PC-9 (cell line): ENCODE data around the gene FEN1. TPM values are rescaled to one million over a fixed set of nuclear protein-coding genes. Genes with fewer than 3 reads are reported as not detected.

Source experiments
- BruUV-seq: library from RNA; stranded (reverse); fragments of 400-500 nt; replicated peaks from 2 replicates; lab custom pipeline; 2021; lab: Mats Ljungman, UMichigan
- CTCF ChIA-PET: fragments of 300-600 bp; sonication (Branson Sonifier 250); formaldehyde crosslinking; loops from one replicate; lab custom pipeline; 2022; ENCODE audit warnings: antibody characterized with exemption; lab: Charles Lee
- POLR2A ChIA-PET: fragments of 300-600 bp; sonication (Branson Sonifier 250); formaldehyde crosslinking; loops from one replicate; lab custom pipeline; 2022; ENCODE audit warnings: antibody characterized with exemption; ENCODE audit not compliant: unreplicated experiment; lab: Charles Lee
- DNase-seq, 2 experiments: peaks; one replicate each; pipeline versions ENCODE4 v3.0.0 to v3.0.0-alpha.2; 2015 to 2022; ENCODE audit warnings: mixed read lengths in 1 of 2
- H2AFZ ChIP-seq: fragments of 200-600 bp; sonication (generic); 2 replicates; pipeline ENCODE4 v1.8.1; 2017; ENCODE audit warnings: antibody characterized with exemption
- H3F3A ChIP-seq: fragments of 200-600 bp; sonication (generic); 2 replicates; pipeline ENCODE4 v1.8.1; 2017; ENCODE audit warnings: antibody characterized with exemption, mild to moderate bottlenecking, low read depth; ENCODE audit not compliant: insufficient read depth
- H3K27ac ChIP-seq: fragments of 200-600 bp; sonication (generic); 2 replicates; pipeline ENCODE4 v1.6.1; 2016; ENCODE audit warnings: mixed run types
- H3K27me3 ChIP-seq: fragments of 200-600 bp; sonication (generic); 2 replicates; pipeline ENCODE4 v1.6.1; 2016; ENCODE audit warnings: low read depth, mixed run types; ENCODE audit not compliant: insufficient read depth
- H3K36me3 ChIP-seq: fragments of 200-600 bp; sonication (generic); 2 replicates; pipeline ENCODE4 v1.6.1; 2016; ENCODE audit warnings: low read depth, mixed run types
- H3K4me1 ChIP-seq: fragments of 200-600 bp; sonication (generic); replicated peaks from 2 replicates; pipeline ENCODE4 v1.6.1; 2016; ENCODE audit warnings: mixed run types; ENCODE audit not compliant: insufficient read depth
- H3K4me2 ChIP-seq: fragments of 200-600 bp; sonication (generic); 2 replicates; pipeline ENCODE4 v1.6.1; 2017; ENCODE audit warnings: mixed run types
- H3K4me3 ChIP-seq: fragments of 200-600 bp; sonication (generic); 2 replicates; pipeline ENCODE4 v1.6.1; 2016; ENCODE audit warnings: mixed run types
- H3K79me2 ChIP-seq: fragments of 200-600 bp; sonication (generic); 2 replicates; pipeline ENCODE4 v1.6.1; 2017; ENCODE audit warnings: low read depth, mixed run types
- H3K9me2 ChIP-seq: fragments of 200-600 bp; sonication (generic); 2 replicates; pipeline ENCODE4 v1.8.1; 2017; ENCODE audit warnings: mild to moderate bottlenecking; ENCODE audit not compliant: insufficient read depth
- H3K9me3 ChIP-seq: fragments of 200-600 bp; sonication (generic); 2 replicates; pipeline ENCODE4 v1.8.1; 2016; ENCODE audit warnings: low read depth; ENCODE audit not compliant: insufficient read depth
- H4K20me1 ChIP-seq: fragments of 200-600 bp; sonication (generic); 2 replicates; pipeline ENCODE4 v1.8.1; 2017; ENCODE audit not compliant: insufficient read depth
- CTCF ChIP-seq: fragments of 200-600 bp; sonication (generic); conservative IDR thresholded peaks from 2 replicates; pipeline ENCODE4 v1.6.1; 2017; ENCODE audit warnings: mixed run types, antibody characterized with exemption, mild to moderate bottlenecking, moderate library complexity
- EZH2 ChIP-seq: fragments of 200-600 bp; sonication (generic); IDR thresholded peaks from 2 replicates; pipeline ENCODE4 v1.8.0; 2017; ENCODE audit warnings: antibody characterized with exemption, low read depth
- intact Hi-C: fragments of 100-400 bp; cut with micrococcal nuclease; formaldehyde crosslinking; loops from one replicate; pipeline ENCODE4 v1.10.0; 2022; ENCODE audit not compliant: unreplicated experiment
- total RNA-seq: library from RNA; stranded (reverse); gene quantifications from 2 replicates; pipeline ENCODE4 v1.2.3, GENCODE V29; 2021

The FEN1 gene
- total RNA-seq, 1 experiment from 2014 or later: 60.9 TPM

GRCh38 chr11:61815790-61816735 is 23.4 kb downstream of the FEN1 start:
- Histone ChIP-seq H3K4me3 (peak overlapping the region; percentile 95), H3K36me3 (peaks cover 19% of the 10 kb centered on the region), H3K9me3 (no peaks in the 10 kb centered on the region), H3K4me1 (peaks cover 37% of the 10 kb centered on the region), H3K9me2 (no peaks in the 10 kb centered on the region), H3K4me2 (peak overlapping the region; percentile 75), H4K20me1 (no peaks in the 10 kb centered on the region), H3F3A (peaks cover 65% of the 10 kb centered on the region), H2AFZ (peak overlapping the region; percentile 89), H3K79me2 (peaks cover 31% of the 10 kb centered on the region), H3K27me3 (no peaks in the 10 kb centered on the region), H3K27ac (peak overlapping the region; percentile 80)
- peak; percentile 75 to 78 for DNase-seq
- TF ChIP-seq CTCF (no peak; the same call in 1 of the 2 replicates), EZH2 (no peak)
- CTCF ChIA-PET: interaction anchor here (2.1 kb wide), 1 partner anchor 19 kb away, joined by 13 read pairs; no protein-coding TSS in a partner anchor
- intact Hi-C loops: loop anchor here (1.0 kb wide), 2 partner anchors 75 to 151 kb away; partner anchors contain the start of genes FADS3 and FTH1
- BruUV-seq: no TSS peak
- POLR2A ChIA-PET: interaction anchor here (0.6 kb wide), 4 partner anchors 22 to 955 kb away, joined by 4 to 5 read pairs (median 4); partner anchors contain the start of gene TAF6L

GRCh38 chr11:61816736-61817455 is 24.2 kb downstream of the FEN1 start, which contains the start of gene FADS1:
Gene FADS1, minus strand, starts transcription at chr11:61817003. Its CDS starts 74 bp downstream, at chr11:61816929.
- peaks cover 31% of the 10 kb centered on the region for H3K79me2 ChIP-seq
- ChIA-PET POLR2A (interaction anchor here (0.6 kb wide), 1 partner anchor 937 kb away, joined by 3 read pairs; the partner anchor contains the start of gene ZBTB3), CTCF (no interaction called here)
- peak within 1 kb of the TSS; percentile 89 for H2AFZ ChIP-seq
- H4K20me1 ChIP-seq: no peaks in the 10 kb centered on the region
- BruUV-seq: no TSS peak
- H3F3A ChIP-seq: peaks cover 63% of the 10 kb centered on the region
- peaks cover 42% of the 10 kb centered on the region for H3K4me1 ChIP-seq
- DNase-seq: peak; percentile 88 to 96
- H3K4me3 ChIP-seq: peak within 1 kb of the TSS; percentile 95
- H3K27me3 ChIP-seq: no peaks in the 10 kb centered on the region
- H3K4me2 ChIP-seq: peak within 1 kb of the TSS; percentile 75
- TF ChIP-seq EZH2: no peak
- TF ChIP-seq CTCF: peak; percentile 71
- H3K27ac ChIP-seq: peak within 1 kb of the TSS; percentile 80
- intact Hi-C loops: loop anchor here (1.0 kb wide), 2 partner anchors 11 to 74 kb away; partner anchors contain the start of genes FADS2 and FADS3
- no peaks in the 10 kb centered on the region for H3K9me2 ChIP-seq
- peaks cover 11% of the 10 kb centered on the region for H3K36me3 ChIP-seq
- H3K9me3 ChIP-seq: no peaks in the 10 kb centered on the region
